ENCODE data around the gene SGCE.

Gene SGCE

DNA sequence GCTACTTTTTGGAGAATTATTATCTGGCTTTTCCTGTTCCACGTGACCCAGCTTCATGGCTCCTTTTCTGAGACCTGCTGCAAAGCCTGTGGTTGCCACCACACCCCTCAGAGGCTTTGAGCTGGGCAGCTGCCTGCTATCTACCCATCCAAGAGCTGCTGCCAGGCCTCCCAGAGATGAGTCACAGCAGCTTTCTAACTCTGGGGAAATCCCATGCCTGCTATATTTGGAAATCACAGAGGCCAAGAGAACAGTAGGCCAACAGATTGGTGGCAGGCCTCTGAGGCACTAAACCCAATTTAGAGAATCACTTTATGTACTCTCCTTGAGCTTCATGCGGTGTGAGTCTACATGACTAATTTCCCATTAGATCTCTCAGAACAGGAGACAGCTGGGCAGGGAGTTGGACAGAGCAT lies 35.2 kb downstream of the SGCE start:
- peak; percentile 35 for DNase-seq

DNA sequence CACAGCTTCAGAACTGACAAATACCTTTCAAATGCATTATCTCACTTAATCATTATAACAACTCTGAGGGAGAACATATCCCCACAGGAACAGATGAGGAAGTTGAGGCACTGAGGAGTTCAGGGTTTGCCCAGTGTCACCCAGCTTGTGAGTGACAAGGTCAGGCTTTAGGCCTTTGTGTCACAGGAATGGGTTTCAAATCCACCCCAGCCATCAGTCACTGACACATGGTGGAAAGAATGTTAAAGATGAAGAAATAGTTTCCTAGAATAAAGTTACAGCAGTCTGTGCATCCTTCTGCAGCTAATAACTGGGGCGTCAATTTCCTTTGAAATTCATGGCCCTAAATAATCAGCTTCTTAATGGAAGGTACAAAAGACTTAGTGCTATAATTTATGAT lies 37.8 kb downstream of the SGCE start:
- no peak for DNase-seq

DNA sequence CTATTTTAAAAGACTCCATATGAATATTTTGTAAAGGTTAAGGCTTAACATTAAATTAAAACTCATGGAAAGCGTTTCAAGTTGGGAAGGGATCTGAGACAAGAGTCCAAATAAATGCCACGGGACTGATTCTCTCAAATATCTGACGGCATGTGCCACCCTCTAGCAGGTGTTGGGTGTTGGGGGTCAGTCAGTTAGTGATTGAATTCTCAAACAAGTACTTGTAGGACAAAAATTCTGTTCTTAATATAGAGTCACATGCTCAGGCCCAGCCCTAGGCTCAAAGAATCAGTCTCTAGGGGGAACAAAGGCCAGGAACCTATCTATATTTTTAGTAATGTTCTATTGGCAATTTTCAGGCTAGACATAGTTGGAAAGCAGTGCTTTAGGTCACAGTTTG lies 39.1 kb downstream of the SGCE start:
- DNase-seq = no peak

DNA sequence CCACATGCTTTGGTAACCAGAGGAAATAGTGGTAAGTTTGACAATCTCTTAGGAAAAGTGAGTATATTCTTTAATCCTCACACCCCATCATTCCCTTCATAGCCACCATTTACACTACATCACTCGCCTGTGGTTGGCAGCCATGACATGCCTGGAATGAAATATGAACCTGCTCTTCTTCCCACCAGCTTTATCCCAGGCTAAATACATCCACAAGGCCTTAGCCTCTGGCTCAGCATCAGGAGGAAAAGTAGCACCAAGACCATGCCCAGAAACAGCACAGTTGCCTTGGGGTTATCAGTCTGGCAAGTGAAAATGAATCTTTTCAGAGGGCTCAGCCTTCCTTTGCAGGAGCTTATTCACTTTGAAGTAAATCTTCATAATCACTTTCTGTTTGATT lies 40.3 kb downstream of the SGCE start:
- no peak for DNase-seq

DNA sequence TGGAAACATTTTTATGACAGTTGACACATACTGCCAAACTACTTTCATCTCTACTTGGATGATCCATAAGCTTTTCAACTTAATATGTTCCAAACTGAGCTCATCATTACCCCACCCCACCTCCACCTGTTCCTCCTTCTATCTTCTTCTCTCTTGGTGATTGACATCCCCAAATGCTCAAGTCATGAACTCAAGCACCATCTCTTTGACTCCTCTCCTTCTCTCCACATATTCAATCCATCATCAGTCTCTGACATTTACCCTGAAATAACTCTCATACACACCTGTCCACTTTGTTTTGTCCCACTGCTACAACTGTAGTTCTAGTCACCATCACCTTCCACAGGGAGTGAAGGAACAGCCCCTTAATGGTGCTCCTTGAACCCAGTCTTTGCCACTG lies 43.3 kb downstream of the SGCE start:
- DNase-seq = no peak

DNA sequence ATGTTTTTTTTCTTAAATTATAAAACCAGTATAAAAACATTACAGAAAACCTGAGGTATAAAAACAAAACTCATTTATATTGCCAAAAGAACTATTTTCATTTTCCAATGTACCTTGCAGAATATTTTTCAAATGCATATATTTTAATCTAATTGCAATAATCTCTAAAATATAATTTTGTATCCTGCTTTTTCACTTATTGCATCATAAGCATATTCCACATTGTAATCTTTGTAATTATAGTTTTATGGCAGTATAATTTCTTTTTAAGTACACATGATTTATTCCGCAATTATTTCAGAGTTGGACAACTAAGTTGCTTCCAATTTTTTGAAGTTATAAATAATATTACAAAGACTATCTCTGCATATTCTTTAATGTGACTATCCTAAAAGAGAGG lies 43.7 kb downstream of the SGCE start:
- no peak for DNase-seq

DNA sequence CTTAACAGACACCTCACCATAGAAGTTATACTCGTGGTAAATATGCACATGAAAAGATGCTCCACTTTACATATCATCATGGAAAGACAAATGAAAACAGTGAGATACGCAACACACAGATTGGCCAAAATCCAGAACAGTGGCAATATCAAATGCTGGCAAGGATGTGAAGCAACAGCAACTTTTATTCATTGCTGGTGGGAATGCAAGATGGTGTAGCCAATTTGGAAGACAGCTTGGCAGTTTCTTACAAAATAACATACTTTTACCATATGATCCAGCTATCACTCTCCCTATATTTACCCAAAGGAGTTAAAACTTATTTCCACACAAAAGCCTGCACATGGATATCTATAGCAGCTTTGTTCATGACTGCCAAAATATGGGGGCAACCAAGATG lies 46.4 kb downstream of the SGCE start:
- no peak for DNase-seq

DNA sequence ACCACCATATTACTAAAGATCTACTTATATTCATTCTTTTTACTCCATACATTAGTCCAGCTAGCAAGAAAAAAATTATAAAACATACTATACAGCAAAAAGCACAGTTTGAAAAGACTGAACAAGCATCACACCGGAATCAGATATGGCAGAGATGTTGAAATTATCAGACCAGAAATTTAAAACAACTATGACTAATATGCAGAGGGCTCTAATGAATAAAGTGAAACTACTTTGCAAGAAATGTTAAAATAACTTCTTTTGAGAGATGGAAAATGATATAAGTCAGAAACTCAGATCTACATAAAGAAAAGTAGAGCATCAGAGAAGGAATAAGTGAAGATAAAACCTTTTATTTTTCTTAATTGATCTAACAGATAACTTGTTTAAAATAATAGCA lies 50.9 kb downstream of the SGCE start:
- DNase-seq = no peak

DNA sequence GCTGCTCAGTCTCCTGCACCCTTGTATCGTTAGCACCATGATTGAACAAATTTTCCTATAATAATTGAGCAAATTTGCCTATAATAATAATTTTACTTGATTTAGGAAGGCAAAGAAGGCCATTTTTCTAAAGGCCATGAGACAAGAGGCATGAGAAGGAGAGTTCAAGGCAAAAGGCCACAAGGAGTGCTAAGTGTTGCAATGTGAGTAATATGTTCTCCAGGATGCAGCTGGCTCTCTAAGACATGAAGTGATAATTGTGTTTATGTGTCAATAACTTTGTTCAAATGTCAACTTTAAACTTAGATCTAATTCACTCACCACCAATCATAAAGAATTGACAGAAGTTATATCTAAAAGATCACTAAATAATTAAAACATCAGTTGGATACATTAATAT lies 53.8 kb downstream of the SGCE start:
- no peak for DNase-seq

DNA sequence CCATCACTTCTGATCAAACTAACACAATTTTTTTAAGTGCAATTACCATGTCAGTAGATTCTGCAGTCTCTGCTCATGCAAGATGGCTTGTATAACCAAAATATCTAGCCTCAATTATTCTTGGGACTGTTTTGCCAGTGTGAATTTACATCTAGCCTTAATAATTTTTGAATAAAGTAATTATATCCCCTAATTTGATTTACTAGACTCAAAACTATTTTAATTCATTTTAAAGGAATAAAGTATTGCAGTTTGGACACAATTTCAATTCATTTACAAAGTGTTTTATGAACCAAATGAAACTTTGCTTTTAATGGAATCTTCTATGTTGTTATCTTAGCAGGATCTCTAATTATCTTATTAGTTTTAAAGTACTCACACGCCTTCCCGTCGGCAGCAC lies 55.7 kb downstream of the SGCE start:
- DNase-seq = no peak

DNA sequence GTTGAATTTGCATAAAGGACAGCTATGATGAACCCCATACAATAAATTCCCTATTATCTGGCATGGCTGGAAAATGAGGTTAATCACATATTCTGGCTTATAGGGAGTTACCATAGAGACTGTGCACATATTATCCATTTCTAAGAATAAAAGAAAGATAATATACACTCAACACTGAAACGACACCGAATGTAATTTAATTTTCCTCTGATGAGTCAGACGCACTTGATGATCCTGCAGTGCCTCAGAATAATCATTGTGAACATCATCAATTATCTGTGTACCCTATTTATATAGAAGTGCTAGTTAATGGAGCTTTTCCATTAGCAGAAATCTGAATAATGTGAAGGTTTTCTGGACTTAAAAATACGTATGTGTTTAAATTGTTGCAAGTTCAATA lies 60.2 kb downstream of the SGCE start:
- no peak for DNase-seq

DNA sequence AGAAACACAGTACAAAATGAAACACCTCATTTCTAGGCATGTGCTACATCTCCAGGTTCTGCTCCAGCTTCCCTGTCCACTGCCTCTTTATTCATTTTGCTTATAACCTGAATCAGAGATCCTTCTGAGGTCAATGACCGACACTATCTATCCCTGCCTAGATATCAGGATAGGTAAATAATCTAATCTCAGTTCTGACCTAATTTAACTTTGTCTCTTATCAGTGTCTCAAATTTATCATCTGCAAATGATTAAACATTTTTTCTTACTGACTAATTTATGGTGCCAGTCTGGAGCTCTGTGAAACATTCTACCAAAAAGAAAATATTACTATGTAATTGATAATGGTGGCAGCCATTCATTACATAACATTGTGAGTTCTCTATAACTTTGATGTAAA lies 61.1 kb downstream of the SGCE start:
- DNase-seq = no peak

DNA sequence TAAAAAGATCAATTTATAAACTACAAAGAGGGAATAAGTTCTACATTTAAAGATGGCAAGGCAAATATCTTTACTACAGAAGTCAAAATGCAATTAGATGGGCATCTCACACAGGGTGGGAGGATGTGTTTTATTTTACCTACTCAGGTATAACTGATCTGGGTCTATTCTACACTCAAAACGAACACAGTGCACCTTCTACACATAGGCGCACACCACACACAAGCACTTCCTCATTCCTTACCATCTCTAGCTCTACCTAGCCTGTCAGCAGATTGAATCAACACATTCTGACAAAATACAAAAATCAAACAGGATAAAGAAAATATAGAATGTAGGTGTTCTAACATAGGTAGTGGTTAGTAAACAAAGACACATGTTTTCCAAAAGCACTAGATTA lies 64.8 kb downstream of the SGCE start:
- no peak for DNase-seq

DNA sequence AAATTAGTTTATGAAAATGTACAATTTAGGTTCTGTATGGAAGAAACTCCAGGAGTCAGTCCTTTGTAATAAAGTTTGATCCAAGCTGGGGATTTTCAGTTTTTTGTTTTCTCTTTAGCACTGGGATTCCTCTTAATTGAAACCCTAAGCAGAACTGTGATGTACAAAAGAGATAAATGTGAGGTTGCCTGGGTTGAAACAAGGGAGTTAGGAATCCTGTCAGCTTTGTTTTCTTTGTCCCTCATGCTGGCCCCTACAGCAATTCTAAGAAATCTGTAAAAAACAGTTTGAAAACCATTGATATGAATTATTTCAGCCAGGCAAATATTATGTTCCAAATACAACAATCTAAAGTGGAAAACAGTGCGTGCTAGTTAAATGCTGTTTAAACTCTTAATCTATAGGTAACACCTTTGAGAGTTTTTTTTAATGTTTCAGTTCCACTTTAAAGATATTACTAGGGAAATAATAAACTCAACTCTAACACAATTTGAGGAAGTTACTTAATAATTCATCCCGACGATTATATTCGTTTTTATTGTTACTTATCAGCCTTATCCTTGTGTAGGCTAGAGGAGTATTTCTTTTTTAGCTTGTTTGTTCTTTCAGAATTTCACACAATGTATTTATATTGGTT lies 65.3 kb downstream of the SGCE start:
- DNase-seq = no peak

DNA sequence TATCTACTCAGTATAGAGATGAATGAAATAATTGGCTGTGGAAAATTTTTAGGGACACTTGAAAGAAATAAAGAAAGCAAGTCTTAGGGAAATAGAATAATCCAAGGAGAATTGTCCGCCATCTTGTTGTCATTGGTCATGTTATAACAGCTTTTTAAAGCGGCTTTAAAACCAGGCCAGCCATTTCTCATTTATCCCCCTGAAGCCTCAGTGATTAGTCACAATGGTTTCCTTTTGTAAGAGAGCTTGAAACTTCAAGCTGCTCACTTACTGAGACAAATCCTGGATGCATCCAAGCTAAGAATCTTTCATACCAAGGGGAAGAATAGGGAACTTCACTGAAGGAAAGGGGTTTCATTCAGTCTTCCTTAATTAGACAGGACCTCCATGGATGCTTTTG lies 67.9 kb downstream of the SGCE start:
- no peak for DNase-seq

DNA sequence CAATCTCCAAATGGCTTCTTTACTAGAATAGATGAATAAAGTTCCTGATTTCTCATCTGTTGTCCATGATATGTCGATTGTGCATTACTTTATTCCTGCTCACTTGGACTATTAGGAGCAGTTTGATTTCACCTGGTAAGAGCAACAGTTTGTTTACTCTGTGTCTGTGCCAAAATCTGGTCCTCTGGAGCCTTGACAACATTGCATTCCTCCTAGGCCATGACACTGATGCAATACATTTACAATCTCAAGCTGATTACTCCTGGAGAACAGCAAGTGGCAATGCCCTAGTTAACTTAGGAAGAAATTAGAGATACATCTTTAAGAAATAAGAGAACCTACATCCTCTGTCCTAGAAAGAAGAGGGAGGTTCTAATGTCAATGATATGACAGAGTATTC lies 71.8 kb downstream of the SGCE start:
- DNase-seq = peak; percentile 61

DNA sequence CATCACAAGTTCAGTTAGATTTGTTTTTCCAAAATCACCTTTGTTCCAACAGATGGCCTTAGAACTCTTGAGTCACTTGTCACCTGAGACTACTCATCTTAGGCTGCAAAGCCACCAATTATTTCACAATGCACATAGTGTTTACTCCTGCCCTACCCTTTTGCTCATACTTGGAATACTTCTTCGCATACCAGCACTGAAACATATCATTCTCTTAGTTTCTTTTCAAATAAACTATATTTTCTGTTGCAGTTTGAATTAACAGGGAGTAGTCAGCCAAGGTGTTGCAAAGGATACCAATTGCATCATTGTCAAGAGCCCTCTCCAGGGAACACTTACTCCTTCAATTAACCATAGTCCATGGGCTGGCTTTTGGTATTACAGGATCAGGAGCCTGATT lies 75.3 kb downstream of the SGCE start:
- peak; percentile 8 for DNase-seq

DNA sequence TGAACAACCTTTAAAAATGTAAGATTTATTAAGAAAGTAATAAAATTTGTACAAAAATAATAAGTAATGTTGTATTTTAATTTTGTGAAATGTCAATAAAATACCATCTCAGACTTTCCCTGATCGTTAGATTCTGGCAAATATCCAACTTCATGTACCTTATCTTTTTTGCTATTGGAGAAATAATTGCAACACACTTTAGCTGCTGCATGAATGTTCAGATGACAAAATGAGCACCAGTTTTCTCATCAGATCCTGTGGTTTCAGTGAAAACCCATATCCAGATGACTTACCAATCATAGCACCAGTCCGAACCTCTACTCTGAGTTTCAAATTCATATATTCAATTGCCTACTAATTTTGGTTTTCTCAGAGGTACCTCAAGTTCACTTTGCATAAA lies 76.5 kb downstream of the SGCE start:
- DNase-seq = no peak

DNA sequence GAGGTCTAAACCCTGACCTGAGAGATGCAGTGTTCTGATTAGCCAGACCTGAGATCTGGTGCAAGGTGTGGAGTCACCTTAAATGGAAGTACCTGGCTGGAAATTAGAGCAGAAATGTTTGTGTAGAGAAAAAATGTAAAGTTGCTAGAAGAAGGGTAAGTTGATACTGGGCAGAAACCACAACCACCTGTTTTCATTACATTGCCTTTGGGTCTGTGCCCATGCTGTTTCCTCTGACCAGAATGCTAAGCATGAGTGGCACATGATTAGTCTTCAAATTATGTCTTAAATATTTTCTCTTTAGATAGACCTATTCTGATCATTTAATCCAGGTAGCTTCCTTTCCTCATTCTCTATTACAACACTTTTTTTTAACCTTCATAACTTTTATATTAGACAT lies 77.3 kb downstream of the SGCE start:
- peak; percentile 62 for DNase-seq

DNA sequence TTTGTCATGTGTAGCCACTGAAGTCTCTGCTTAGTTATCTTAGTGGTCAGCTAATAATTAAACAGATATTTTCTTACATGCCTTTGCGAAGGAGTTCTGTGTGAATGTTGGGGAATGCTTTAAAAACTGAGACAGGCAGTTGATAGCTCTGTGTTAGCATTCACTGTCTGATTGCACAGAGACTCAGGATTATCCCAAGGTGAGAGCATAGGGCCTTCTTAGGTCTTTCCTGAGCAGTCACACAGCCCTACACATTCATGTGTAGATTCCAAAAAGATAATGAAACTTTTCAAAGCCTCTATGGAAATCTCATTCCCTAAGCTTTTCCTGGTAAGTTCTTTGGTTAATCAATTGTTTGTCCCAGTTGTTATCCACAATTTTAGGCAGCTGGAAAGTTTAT lies 78.6 kb downstream of the SGCE start:
- DNase-seq = no peak

DNA sequence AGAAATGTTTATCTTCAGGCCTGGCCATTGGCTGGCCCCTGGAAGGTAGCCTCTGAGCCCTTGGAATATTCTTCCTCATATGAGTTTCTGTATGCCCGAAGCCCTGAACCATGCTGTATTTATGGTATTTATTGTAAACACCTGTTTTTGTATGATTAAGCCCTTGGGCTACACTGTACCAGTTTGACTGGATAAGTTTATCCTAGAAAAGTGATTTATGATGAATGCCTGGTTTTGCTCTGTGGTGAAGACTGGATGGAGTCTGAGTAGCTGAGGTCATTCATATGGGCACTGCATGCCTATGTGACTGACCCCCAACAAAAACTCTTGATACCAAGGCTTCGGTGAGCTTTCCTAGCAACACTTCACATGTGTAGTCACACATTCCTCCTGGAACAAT lies 79.6 kb downstream of the SGCE start:
- no peak for DNase-seq

DNA sequence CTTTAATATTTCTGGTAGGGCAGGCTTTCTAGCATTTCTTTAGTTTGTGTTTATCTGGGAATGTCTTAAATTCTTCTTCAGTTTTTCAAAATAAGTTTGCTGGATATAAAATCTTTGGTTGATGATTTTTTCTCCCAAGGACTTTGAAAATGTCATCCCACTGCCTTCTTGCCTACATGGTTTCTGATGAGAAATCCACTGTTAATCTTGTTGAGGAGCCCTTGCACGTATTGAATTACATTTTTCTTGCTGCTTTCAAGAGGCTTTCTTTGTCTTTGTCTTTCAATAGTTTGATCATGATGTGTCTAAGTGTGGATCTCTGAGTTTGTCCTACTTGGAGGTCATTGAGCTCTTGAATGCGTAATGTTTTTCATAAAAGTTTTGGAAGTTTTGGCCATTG lies 80.3 kb downstream of the SGCE start:
- DNase-seq = no peak

DNA sequence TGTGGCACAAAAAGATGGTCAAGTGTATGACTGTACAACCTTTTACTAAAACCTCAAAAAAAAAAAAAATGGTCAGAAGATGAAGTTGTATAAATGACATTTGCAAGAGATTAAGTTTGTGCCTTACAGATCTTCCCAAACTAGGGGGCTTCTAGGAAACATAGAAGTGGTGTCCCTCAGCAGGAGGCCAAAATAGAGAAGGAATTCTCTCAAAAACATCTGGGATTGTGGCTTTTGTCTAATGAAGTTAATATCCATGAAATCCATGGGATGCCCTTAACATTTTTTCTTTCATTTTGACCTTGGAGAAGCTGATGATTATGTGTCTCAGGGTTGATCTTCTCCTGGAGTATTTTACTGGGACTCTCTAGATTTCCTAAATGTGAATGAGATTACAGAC lies 84.1 kb downstream of the SGCE start:
- no peak for DNase-seq

DNA sequence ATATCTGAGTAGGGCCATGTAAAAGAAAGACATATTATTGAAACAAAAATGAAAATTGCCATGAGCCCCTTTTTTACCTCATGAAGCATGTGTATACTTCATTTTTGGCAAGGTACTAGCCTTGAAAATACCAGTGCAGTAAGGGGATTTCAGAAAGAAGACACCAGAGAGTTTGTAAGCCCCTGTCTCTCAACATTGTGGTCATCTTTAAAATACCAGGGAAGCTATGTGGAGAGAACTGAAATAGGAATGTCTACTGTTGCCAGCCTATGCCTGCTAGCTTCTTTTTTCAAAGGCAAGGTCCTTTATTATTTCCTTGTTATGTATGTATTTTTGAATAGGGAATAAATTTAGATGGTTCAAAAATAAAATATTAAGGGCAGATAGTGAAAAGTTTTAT lies 88.5 kb downstream of the SGCE start:
- DNase-seq = no peak

DNA sequence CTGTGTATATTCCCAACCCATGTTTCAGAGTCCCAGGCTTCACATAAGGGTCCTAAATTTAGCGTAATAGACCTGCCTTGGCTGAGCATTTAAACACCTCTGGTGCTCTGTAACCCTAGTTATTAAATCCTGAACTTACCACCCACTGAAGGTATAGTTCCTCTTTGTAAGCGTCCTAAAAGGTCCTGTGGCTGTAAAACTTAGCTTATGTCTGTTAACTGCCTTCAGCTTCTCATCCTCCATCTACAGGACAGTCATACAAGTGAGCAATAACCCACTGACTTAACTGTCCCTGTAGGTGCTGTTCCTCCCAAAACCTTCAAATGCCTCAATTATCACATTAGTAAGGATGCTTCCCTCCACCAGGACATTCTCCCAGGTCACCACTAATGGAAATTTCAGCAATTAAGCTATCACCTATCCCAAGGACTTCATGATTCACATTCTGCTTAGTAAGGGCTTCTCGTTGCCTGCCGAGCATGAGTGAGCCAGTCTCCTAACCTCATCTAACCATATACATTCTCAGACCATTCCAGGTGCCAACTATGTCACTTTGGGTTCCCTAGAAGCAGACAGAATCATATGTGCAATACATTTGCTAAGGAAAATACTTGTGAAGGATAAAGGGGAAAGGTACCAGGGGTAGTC lies 90.6 kb downstream of the SGCE start:
- DNase-seq = no peak
